SK-N-SH (cell line): ENCODE data around the gene FOSL1.
A peak's percentile ranks its signal among the peaks of the same experiment; 100 is the strongest.

ENCODE experiments used
- CHD2 ChIP-seq: fragments of 150-350 bp; IDR thresholded peaks from 2 replicates; pipeline ENCODE4 v1.6.1; 2018; ENCODE audit warnings: low read length; ENCODE audit not compliant: partially characterized antibody
- CTCF ChIP-seq: fragments of 200-600 bp; sonication (generic); IDR thresholded peaks from 2 replicates; pipeline ENCODE4 v1.6.1; 2017; ENCODE audit warnings: antibody characterized with exemption, mild to moderate bottlenecking, moderate library complexity
- EP300 ChIP-seq, 2 experiments: IDR thresholded peaks; 2 replicates each; pipeline versions ENCODE4 v1.4.0 to v1.6.1; 2012; ENCODE audit warnings: borderline replicate concordance in 1 of 2, low read depth in 1 of 2, low read length in 1 of 2
- EZH2phosphoT487 ChIP-seq: fragments of 200-600 bp; sonication (generic); IDR thresholded peaks from 2 replicates; pipeline ENCODE4 v1.6.1; 2017; ENCODE audit warnings: low read depth, mixed run types, mild to moderate bottlenecking, antibody characterized with exemption, moderate library complexity, borderline replicate concordance
- GABPA ChIP-seq: IDR thresholded peaks from 2 replicates; pipeline ENCODE4 v1.4.0; 2012; ENCODE audit warnings: low read depth, mild to moderate bottlenecking
- GATA2 ChIP-seq: sonication (generic); formaldehyde crosslinking; IDR thresholded peaks from 2 replicates; pipeline ENCODE4 v1.5.0; 2020; ENCODE audit warnings: mild to moderate bottlenecking, missing genetic modification reagents
- JUND ChIP-seq: IDR thresholded peaks from 2 replicates; pipeline ENCODE4 v1.4.0; 2012
- POLR2AphosphoS5 ChIP-seq: IDR thresholded peaks from 2 replicates; pipeline ENCODE4 v1.6.1; 2012; ENCODE audit warnings: low read depth, low read length
- TAF1 ChIP-seq: IDR thresholded peaks from 2 replicates; pipeline ENCODE4 v1.6.1; 2012; ENCODE audit warnings: low read depth, mild to moderate bottlenecking, low read length, moderate library complexity, borderline replicate concordance
- TCF12 ChIP-seq: IDR thresholded peaks from 2 replicates; pipeline ENCODE4 v1.4.0; 2012
- USF2 ChIP-seq: fragments of 150-350 bp; IDR thresholded peaks from 2 replicates; pipeline ENCODE4 v1.6.1; 2017; ENCODE audit warnings: antibody characterized with exemption, low read length, low read depth, borderline replicate concordance
- YY1 ChIP-seq: IDR thresholded peaks from 2 replicates; pipeline ENCODE4 v1.4.0; 2012; ENCODE audit warnings: low read depth, mild to moderate bottlenecking

- TF ChIP-seq CTCF (no peak), EP300 (IDR thresholded peaks at IDR 0.05; ENCODE audit: borderline replicate concordance in 1 of 2, low read depth in 1 of 2, low read length in 1 of 2) (peak in 1 of 2 experiments; percentile 52; a peak in 1 of 4 replicates), GABPA (0 out of 2 replicates have a peak, but pooled peaks have one; percentile 15), JUND (peak; percentile 52), POLR2AphosphoS5 (peak; percentile 97), GATA2 (CRISPR knock-in tag) (no peak), EZH2phosphoT487 (no peak), TAF1 (peak; percentile 95), TCF12 (peak; percentile 42; the same call in 1 of the 2 replicates), USF2 (no peak), YY1 (no peak), CHD2 (no peak)
These were observed at the start of gene FOSL1 for GRCh38 chr11:65900125-65900898.
